GM19238 (cell line): ENCODE results near the gene SF3B5.
A peak's percentile ranks its signal among the peaks of the same experiment; 100 is the strongest.
"Not testable (repeated sequence)": the region's sequence is repeated elsewhere in the genome, so short reads cannot be mapped to it uniquely, and the experiment has no call there.

ENCODE experiments used
- DNase-seq: peaks from one replicate; pipeline ENCODE4 v3.0.0; 2011; ENCODE audit warnings: low spot score; ENCODE audit not compliant: insufficient read length

The SF3B5 gene

DNA sequence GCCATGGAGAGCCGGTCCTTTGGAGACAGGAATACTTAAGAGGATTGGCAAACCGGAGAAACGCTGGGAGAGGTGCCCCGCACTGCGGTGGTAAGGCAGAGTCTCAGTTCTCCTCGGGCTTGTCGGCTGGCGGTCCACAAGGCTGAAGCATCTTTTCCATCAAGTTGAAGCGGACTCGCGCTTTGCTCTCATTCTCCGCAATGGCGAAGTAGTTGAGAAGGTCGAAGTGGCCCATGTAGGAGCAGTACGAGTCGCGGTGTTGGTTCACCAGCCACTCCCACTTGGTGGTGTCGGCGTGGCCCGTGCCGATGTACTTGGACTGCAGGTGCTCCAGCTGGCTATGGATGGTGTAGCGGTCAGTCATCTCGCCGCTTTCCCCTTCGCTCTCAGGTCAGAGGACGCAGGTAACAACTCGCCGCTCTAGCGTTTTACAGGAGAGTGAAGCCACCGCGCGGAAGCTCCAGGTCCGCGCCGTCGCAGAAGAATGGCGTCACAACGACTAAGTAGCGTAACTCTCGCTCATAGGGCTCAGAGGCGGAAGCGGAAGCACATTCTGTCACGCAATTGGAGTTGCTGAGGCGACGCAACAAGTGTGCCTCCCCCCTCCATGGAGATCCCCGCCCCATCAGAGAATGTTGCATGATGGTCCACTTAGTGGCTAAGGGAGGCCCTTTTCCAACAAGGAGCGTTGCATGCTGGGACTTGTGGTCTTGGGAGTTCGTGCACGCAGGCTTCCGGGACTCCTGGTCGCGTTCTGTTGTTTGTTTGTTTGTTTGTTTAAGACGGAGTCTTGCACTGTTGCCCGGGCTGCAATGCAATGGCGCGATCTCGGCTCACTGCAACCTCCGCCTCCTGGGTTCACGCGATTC lies at the start of gene SF3B5:
Gene SF3B5, minus strand, starts transcription at position 440 of the 869 bp plus-strand sequence. Its CDS starts 76 bp downstream, at position 364.
- DNase-seq, result peak; percentile 70

DNA sequence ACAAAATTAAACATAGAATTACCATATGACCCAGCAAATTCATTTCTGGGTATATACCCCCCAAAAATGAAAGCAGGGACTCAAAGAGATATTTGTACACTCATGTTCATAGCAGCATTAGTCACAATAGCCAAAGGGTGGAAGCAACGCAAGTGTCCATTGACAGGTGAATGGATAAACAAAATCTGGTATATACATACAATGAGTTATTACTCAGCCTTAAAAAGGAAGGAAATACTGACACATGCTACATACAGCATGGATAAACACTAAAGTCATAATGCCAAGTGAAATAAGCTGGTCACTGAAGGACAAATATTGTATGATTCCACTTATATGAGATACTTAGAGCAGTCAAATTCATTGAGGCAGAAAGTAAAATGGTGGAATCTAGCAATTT lies 49.6 kb upstream of the SF3B5 start:
- no peak for DNase-seq

DNA sequence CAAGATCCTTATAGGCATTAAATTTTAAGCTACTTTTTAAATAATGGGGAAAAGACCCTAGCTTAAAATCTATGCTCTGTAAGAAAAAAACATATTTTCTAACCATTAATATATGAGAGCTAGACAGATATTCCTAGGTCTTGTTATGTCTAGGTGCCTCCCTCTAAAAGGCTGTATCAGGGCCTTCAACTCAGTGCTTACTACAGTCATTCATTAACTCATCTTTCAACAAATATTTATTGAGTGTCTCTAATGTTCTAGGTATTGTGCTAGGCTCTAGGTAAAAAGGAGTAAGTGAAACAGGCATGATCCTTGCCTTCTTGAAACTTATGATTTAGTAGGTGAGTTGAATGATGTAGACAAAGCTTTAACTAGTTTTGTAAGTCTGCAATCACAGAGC lies 48.5 kb upstream of the SF3B5 start:
- no peak for DNase-seq

DNA sequence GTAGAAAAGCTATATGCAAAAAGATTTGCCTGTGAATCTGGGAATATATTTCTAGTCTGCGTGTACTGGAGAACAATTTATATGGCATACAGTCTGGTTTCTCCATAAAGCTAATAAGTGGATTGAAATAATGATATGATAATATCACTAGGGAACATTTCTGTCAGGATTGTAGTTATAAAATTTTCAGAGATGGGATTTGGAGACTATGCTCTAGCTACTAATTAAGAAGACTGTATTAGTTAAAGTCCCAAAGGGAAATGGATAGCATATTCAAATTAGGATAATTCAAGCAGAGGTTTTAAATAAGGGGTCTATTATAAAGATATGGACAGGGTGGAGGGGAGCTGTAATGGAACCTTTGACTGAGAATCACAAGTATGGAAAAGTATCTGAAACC lies 47.7 kb upstream of the SF3B5 start:
- DNase-seq, result no peak

DNA sequence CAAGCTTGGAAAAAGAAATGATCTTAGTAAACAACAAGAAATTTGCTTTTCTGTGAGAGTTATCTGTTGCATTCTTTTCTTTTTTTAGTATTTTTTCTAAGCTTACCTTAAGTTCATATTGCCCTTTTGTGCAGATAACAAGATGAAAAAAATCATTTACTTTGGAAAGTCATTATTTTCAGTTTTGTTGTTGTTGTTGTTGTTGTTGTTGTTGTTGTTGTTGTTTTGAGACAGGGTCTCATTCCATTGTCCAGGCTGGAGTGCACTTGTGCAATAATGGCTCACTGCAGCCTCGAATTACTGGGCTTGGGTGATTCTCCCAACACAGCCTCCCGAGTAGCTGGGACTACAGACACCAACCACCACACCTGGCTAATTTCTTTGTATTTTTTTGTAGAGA lies 46.1 kb upstream of the SF3B5 start:
- no peak for DNase-seq

DNA sequence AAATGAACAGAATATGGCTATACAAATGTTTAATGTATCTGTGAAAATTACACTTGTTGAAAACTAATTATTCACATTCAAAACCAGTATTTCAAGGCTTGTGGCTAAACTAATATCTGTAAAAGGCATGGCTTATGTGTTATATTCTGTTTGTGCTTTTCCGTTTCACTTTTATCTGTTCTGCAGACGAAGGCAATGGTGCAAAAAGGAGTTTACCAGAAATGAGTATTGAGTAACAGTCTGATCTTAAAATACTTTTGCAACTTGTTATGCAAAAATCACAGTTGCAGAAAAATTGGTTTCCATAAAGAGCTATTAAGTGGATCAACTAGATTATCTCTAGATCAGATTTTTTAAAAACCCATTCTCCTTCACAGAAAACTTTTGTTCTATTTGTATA lies 45.5 kb upstream of the SF3B5 start:
- peak; percentile 14 for DNase-seq

DNA sequence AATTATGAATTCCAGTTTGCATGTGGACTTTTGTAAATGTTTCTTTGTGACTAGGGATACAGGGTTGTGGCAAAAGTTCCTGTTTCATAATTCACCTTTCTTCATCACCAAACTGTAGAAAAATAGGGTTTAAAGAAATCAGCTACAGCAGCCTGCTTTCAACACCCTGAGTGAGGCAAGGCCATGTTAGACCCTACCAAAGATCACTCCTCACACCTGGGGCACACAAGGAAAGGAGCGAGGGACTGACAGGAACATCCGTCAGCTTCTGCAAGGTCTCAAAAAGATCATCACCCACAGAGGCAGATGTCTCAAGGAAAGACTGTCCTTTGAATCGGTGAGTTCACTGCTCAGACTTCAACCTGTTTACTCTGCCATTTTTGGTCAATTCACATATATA lies 44.4 kb upstream of the SF3B5 start:
- DNase-seq, result no peak

DNA sequence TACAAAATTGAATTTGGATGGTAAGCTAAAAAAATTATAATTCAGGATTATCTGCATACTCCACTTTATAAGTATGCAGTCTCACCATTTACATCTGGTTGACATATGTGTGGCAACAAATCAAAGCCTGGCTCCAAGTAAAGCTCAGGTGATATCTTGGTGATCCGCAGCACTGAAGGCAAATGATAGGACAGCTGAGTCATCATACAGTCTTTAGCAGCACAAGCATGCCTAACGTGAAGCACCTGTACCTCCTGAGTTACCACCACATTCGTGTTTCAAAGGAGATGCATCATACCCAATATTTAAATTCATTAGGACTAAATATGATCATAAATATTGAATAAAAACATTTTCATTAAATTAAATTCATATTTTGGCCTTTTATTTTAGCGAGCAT lies 43.2 kb upstream of the SF3B5 start:
- DNase-seq, result no peak

DNA sequence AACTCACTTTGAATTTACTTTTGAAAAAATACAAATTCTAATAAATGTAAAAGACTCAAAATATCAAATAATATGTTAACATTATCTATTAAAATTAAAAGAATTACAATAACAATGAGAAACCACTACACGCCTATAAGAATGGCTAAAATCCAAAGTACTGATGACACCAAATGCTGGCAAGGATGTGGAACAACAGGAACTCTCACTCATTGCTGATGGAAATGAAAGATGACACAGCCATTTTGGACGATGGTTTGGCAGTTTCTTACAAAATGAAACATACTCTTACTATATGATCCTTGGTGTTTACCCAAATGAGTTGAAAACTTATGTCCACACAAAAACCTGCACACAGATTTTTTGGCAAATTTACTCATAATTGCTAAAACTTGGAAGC lies 39.4 kb upstream of the SF3B5 start:
- no peak for DNase-seq

DNA sequence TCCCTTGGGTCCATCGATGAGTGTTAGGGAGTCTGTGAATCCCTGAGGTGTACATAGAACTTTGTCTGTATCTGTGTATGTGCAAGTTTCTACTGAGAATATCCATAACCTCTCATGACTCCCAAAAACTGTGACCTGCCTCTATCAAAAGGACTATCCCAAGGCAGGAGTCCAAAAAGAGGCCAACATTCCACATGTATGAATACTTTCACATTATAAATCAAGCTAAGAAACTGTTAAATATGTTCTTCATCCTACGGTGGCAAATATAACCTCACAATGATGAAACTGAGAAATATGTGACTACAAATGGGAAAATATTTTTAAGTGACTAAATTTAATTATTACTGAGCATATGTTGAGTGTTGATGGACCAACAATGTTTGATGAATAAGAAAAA lies 38.8 kb upstream of the SF3B5 start:
- DNase-seq, result no peak

DNA sequence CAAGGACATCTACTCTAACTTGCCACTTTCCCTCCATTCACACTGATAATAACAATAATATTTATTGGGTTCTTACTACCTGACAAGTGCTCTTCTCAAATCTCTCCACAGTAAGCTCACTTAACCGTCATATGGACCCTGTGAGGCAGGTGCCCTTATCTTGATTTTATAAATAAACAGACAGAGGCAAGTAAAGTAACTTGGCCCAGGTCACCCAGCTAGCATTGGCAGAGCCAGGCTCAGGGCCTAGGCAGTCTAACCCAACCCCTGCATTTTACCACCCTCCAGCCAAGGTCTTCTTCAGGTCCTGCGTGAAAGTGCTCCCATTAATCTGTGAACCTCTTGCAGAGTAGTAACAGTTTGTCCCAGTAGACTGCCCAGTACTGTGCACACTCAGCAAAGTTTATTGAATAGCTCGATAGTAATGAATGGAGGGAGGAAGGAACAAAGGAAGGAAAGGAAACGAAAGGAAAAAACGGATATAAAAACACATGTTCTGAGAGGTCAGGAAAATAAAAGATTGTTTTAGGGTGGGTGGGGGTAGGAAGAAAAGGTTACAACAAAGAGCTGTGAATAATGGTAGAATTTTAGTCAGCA lies 38.0 kb upstream of the SF3B5 start:
- no peak for DNase-seq

DNA sequence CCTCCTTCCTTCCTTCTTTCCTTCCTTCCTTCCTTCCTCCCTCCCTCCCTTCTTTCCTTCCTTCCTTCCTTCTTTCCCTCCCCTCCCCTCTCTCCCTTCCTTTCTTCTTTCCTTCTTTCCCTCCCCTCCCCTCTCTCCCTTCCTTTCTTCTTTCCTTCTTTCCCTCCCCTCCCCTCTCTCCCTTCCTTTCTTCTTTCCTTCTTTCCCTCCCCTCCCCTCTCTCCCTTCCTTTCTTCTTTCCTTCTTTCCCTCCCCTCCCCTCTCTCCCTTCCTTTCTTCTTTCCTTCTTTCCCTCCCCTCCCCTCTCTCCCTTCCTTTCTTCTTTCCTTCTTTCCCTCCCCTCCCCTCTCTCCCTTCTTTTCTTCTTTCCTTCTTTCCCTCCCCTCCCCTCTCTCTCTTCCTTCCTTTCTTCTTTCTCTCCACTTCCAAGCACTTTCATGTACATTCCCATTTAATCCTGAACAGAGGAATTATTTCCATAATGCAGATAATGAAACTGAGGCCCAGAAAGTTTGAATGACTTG lies 36.9 kb upstream of the SF3B5 start:
- DNase-seq, result not testable (repeated sequence)

DNA sequence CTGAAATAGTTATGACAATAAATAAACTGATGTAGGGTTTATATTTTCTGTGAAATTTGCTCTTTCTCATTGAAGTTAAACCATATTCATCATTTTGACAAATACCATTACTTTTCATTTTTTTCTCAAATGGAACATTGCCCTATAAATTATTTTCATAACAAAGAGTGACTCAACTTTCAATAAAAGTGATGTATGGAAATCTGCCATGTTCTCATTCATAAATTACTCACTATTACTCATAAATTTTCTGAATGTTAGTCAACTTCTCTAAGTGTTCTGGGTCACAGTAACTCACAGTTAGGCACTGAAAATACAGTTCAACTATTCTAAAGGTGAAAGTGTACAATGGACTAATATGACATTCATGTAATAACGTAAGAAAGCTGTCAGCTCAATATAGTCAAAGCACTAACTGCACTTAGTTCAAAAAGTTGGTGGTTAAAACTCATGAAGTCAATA lies 35.9 kb upstream of the SF3B5 start:
- no peak for DNase-seq

DNA sequence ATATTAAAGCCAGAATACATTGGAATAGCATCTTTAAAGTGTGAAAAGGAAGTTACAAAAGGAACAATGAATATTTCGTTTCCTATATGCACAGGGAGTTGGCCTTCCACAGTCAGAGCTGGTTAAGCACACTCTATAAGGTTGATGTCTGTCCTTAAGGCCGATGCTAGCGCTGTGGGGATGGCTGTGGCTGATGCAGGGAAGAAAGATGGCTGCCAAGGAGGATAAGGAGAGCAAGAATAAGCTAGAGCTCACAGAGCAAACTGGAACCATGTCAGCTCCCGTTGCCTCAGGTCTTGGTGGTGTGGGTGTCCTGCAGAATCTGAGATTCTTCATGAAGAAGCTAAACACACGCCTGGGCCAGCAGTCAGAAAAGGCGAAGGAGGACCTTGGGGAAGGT lies 34.1 kb upstream of the SF3B5 start:
- DNase-seq, result no peak

DNA sequence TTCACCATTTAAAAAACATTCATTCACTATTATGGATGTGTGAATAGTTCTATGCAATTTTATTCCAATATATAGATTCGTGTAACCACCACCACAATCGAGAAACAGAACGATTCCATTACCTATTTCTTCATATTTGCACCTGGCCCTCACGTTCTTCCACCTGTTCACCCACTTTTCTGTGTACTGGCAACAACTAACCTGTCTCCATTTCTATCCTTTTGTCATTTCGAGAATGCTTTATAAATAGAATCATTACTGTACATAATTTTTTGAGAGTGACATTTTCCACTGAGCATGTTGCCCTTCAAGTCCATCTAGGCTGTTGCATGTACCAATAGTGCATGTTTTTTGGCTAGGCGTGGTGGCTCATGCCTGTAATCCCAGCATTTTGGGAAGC lies 31.7 kb upstream of the SF3B5 start:
- no peak for DNase-seq

DNA sequence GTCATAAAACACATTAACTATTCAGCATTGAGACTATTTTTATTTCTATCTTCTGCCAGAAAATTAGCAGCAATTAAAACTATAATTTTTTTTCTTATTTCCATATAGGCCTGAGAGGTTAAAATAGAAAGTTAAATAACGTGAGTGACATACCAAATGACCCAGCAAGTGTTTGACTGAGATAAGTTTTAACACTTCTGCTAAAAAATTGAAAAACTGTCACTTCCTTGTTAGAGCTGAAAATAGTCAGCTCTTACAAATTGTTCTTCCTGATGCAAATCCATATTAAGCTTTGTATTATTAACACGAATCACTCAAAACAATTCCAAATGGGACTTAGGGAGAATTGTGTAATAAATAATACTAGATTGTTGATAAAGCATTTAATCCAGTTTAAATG lies 28.5 kb upstream of the SF3B5 start:
- no peak for DNase-seq

DNA sequence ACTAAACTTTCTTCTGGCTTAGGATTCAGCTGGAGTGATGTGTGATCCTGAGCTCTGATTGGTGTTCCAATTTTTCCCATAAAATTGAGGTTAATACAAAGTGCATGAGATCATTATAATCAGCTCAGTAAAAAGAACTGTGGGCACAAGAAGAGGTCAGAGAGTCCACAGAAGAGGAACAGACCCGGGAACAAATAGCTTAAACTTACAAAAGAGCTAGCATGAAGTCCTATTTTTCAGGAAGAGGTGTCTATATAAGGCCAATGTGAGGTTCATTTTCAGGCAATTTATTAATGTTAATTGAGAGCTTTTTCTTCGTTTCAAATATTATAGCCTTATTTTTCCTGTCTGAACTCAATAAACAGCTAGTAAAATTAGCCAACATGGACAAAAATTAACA lies 28.0 kb upstream of the SF3B5 start:
- no peak for DNase-seq

DNA sequence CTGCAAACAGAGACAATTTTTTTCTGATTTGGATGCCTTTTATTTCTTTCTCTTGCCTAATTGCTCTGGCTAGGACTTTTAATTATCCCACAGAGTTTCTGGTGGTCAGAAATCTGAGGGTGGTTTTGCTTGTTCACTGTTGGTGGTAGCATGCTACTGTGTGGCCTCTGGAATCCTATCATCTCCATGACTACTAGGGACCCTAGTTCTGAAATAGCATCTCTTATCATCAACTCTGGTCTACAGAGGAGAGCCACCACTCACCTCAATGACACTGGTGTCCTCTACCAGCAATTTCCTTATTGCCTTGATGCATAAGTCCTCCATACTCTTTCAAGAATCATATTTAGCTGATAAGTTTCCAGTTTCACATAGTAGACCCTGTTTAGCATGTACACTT lies 27.5 kb upstream of the SF3B5 start:
- DNase-seq, result no peak

DNA sequence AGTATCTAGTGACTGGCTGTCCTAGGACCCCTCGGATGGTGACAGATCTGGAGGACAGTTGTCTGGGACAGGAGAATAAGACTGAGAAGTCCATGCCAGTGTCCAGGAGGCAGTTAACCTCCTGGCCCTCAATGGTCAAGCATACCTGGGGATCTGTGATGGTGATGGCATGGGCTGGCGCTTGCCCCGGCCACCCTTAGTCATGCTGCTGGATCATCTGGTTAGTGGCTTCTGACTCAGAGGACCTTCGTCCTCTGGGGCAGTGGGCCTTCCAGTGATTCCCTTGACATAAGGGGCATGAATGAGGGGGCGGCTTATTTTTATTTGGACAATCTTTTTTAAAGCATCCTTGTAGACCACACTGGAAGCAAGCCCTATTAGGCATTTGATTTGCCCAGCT lies 24.0 kb upstream of the SF3B5 start:
- DNase-seq, result no peak

DNA sequence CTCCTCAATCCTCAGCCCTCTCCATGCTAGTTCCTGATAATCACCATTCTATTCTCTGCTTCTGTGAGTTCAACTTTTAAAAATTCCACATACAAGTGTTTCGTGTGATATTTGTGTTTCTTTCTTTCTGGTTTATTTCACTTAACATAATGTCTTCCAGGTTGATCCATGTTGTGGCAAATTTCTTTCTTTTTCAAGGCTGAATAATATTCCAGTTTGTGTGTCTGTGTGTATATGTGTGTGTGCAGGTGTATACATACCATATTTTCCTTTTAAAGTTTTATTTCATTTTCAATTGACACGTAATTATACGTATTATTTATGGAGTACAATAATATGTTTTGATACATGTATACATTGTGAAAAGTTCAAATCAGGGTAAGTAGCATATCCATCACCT lies 19.8 kb upstream of the SF3B5 start:
- no peak for DNase-seq

DNA sequence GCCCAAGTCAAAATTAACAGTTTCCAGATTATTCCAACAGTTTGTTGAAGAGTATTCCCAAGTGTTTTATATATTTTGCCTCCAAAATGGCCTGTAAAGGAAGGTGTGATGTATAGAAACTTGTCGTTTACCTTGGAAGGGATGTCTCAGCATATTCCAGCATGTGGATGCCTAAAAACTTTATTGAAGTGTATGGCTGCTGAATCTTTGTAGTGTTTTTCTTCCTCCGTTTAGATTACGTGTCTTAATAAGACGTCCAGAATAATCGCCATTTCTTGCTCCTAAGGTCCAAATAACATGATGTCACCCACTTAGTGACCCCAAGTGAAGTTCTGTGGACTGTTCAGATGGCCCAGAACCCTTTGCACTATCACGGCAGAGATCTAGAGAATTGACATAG lies 18.0 kb upstream of the SF3B5 start:
- no peak for DNase-seq

DNA sequence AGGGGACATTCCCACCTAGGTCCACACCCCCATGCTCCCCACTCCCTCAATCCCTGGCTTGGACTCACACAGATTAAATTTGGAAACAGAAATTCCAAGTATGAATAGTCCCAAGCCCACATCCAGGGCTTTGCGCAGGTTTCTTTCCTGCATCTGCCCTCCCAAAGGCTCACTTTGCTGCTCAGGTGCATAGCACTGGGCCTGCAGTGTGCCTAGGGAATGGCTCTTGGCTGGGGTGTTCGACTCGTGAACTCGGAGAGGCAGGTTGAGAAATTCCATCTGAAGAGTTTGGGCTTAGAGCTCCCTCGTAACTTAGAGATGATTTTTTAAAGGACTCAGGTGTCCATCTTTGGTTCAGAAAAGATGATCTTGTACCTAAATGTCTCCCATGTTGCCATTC lies 14.8 kb upstream of the SF3B5 start:
- DNase-seq, result no peak

DNA sequence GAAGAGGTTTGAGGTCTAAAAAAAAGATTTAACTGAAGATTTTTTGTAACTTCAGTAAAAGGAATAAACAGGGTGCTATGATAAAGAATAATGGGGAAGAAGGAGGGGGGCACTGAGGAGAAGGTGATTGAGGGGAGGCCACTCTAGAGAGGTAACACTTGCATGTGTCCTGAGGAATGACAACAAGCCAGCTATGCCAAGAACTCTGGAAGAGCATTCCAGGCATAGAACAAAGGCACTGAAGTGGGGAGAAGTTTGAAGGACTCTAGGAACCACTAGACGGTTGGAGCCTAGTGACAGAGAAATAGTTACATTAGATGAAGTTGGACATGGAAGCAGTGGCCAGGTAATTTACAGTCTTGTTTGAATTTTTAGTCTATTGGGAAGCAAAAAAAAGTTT lies 10.8 kb upstream of the SF3B5 start:
- no peak for DNase-seq
